Mesothelial cell of epicardium (in vitro differentiated cells): Measurements from ENCODE around the gene HIVEP3. TPM values are rescaled to one million over a fixed set of nuclear protein-coding genes. Genes with fewer than 3 reads are reported as not detected.

Experiments
- DNase-seq, 2 experiments: peaks; one replicate each; pipeline ENCODE4 v3.0.0; 2021; ENCODE audit warnings: low spot score in 2 of 2; ENCODE audit not compliant: unreplicated experiment in 2 of 2
- H3K27ac Mint-ChIP-seq: 2 replicates; pipeline ENCODE4 v1.8.0; 2021; ENCODE audit warnings: mixed read lengths
- H3K27me3 Mint-ChIP-seq: 2 replicates; pipeline ENCODE4 v1.8.0; 2021; ENCODE audit warnings: low read depth, mixed read lengths
- H3K36me3 Mint-ChIP-seq: 2 replicates; pipeline ENCODE4 v1.8.0; 2021; ENCODE audit warnings: mixed read lengths
- H3K4me1 Mint-ChIP-seq: 2 replicates; pipeline ENCODE4 v1.8.0; 2021; ENCODE audit warnings: mixed read lengths
- H3K4me3 Mint-ChIP-seq: 2 replicates; pipeline ENCODE4 v1.8.0; 2021; ENCODE audit warnings: mild to moderate bottlenecking, moderate library complexity, mixed read lengths
- H3K9me3 Mint-ChIP-seq: 2 replicates; pipeline ENCODE4 v1.8.0; 2021; ENCODE audit warnings: mixed read lengths
- total RNA-seq: library from RNA; stranded (reverse); gene quantifications from 3 replicates; pipeline ENCODE4 v1.2.1, GENCODE V29; 2021
- TF ChIP-seq, protein P1 (sequence below): fragments of 200-600 bp; sonication (generic); IDR thresholded peaks from one replicate; pipeline ENCODE4 v1.5.0; 2021; ENCODE audit warnings: antibody characterized with exemption; ENCODE audit not compliant: unreplicated experiment

The HIVEP3 gene
- total RNA-seq, 1 donor from 2014 or later, result 8.9 TPM

DNA sequence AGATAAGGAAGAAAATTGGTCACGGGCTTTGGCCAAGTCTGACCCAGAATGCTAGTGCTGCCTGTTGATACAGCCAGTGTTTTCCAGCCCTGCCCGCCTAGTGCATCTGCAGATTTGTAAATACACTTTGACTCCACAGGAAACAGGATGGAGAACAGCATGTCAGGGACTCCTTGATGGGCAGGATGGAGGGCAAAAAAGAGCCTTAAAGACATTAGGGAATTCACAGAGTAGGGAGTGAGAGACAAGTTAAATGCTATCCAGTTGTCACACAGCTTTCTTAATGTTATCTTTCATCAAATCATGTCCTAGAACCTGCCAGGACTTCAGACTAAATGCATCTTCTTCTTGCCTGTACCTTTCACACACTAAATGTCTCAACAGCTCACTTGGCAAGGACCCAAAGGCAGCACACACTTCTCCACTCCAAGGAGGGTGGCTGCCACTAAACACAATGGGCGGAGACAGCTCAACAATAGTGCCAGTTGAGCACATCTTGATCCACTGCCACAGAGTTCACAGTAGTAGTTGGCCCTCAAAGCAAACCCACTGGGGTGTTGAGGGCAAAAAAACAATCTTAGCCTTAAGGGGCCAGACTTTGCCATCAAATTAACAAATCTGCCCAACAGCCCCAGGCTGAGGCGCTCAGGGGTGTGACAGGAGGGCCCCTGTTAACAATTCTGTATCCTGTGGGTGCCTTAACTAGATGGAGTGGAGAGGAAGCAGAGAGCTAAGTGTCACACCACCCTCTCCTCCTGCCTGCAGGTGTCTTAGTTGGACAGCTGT is 2.7 kb downstream of the HIVEP3 start:
- TF ChIP-seq, protein P1, sequence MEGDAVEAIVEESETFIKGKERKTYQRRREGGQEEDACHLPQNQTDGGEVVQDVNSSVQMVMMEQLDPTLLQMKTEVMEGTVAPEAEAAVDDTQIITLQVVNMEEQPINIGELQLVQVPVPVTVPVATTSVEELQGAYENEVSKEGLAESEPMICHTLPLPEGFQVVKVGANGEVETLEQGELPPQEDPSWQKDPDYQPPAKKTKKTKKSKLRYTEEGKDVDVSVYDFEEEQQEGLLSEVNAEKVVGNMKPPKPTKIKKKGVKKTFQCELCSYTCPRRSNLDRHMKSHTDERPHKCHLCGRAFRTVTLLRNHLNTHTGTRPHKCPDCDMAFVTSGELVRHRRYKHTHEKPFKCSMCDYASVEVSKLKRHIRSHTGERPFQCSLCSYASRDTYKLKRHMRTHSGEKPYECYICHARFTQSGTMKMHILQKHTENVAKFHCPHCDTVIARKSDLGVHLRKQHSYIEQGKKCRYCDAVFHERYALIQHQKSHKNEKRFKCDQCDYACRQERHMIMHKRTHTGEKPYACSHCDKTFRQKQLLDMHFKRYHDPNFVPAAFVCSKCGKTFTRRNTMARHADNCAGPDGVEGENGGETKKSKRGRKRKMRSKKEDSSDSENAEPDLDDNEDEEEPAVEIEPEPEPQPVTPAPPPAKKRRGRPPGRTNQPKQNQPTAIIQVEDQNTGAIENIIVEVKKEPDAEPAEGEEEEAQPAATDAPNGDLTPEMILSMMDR, result no peak
- peaks cover 8% of the 10 kb centered on the region for H3K27me3 Mint-ChIP-seq
- no peaks in the 10 kb centered on the region for H3K36me3 Mint-ChIP-seq
- no peak overlapping the region for H3K27ac Mint-ChIP-seq
- H3K4me3 Mint-ChIP-seq, result no peak overlapping the region
- H3K4me1 Mint-ChIP-seq, result peaks cover 40% of the 10 kb centered on the region
- no peak for DNase-seq
- H3K9me3 Mint-ChIP-seq, result peaks cover 2% of the 10 kb centered on the region

DNA sequence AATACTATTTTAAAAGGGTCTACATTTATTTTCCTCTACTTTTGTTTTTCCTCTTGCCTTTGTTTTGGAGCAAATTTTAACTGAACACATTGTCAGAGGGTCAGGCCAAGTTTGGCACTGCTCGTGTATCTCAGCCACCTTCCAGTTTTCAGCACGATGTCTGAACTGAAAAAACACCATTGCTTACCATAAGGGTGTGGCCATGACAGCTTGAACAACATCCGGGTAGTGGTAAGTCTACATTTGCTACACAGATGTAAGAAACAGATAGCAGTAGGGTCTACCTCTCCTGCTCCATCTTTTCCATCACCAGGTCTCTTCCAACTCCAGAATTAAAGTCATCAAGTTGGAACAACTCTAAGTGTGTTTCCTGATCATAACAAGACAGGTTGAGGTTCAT is 4.2 kb downstream of the HIVEP3 start:
- peaks cover 8% of the 10 kb centered on the region for H3K27me3 Mint-ChIP-seq
- no peak for DNase-seq
- H3K36me3 Mint-ChIP-seq, result no peaks in the 10 kb centered on the region
- TF ChIP-seq, protein P1, result no peak
- H3K4me1 Mint-ChIP-seq, result peaks cover 33% of the 10 kb centered on the region
- no peak overlapping the region for H3K4me3 Mint-ChIP-seq
- H3K27ac Mint-ChIP-seq, result no peak overlapping the region
- H3K9me3 Mint-ChIP-seq, result peaks cover 7% of the 10 kb centered on the region

DNA sequence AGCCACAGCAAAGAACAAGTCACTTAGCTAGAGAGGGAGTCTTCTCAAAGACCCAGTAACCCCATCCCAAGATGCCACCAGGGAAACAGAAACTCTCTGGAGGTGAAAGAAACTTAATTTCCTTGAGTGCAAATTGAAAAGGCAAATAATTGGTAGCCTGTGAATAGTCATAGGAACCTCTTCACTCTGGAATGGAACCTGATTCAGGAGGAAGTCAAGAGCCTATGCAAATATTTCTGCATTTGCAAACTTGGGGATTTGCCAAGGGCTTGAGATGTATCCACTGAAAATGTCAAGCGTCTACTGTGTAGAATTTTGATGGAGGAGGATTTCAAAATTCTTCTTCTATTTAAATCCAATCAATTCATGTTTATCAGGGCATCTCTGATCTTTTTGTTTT is 5.7 kb downstream of the HIVEP3 start:
- H3K36me3 Mint-ChIP-seq, result no peaks in the 10 kb centered on the region
- no peak for DNase-seq
- TF ChIP-seq, protein P1, result no peak
- peaks cover 20% of the 10 kb centered on the region for H3K4me1 Mint-ChIP-seq
- no peak overlapping the region for H3K27ac Mint-ChIP-seq
- peaks cover 7% of the 10 kb centered on the region for H3K27me3 Mint-ChIP-seq
- peaks cover 18% of the 10 kb centered on the region for H3K9me3 Mint-ChIP-seq
- no peak overlapping the region for H3K4me3 Mint-ChIP-seq

DNA sequence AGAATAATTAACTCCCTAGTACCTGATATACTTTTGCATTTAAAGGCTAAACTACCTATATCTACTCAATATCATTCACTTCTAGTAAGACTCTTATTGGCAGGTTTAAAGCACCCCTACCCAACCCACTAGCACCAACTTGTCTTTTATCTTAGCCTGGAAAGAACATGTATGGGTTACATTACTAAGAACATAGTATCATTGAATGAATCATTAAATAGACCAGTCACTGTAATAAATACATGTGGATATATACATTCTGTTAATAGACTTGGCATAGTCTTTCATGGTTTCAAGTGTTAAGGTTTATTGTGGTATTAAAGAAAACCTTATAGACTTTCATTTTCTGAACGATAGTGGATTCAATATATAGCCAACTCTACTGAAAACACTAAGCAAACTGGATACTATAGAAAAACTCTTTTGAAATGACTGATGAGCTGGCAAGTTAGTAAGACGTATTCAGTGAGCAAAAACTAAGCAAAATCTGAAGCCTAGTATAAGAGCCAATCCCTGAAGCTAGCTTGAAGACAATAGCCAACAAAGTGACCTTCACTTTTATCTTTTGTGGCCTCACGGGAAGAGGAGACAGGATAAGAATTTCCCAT is 10.3 kb downstream of the HIVEP3 start:
- no peaks in the 10 kb centered on the region for H3K4me1 Mint-ChIP-seq
- no peaks in the 10 kb centered on the region for H3K36me3 Mint-ChIP-seq
- no peaks in the 10 kb centered on the region for H3K27me3 Mint-ChIP-seq
- no peak overlapping the region for H3K4me3 Mint-ChIP-seq
- DNase-seq, result no peak
- H3K27ac Mint-ChIP-seq, result no peak overlapping the region
- TF ChIP-seq, protein P1, result no peak
- H3K9me3 Mint-ChIP-seq, result peaks cover 18% of the 10 kb centered on the region

DNA sequence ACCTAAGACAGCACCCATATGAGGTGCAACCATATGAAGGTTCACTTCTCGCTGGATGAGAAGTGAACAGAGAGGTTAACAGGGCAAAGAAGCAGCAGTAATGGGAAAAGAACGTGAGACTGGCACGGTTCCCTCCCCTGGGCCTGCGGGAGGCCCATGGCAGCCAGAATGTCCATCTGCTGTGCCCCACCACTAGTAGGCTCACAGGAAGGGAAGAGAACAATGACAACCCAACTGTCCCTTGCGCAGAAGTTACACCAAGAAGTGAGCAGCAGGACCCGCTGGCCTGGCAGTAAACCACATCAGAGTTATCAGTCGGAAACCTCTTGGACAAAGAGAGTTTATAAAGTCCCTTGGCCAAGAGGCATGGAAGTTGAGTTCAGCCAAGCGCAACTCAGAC is 11.3 kb downstream of the HIVEP3 start:
- Mint-ChIP-seq H3K36me3 (no peaks in the 10 kb centered on the region), H3K4me1 (peaks cover 4% of the 10 kb centered on the region), H3K27ac (no peak overlapping the region), H3K4me3 (no peak overlapping the region), H3K9me3 (peaks cover 18% of the 10 kb centered on the region), H3K27me3 (no peaks in the 10 kb centered on the region)
- no peak for DNase-seq
- TF ChIP-seq, protein P1, result no peak
